Measurements from ENCODE around the gene WASF1. TPM values are rescaled to one million over a fixed set of nuclear protein-coding genes. Genes with fewer than 3 reads are reported as not detected.

Gene WASF1
- total RNA-seq, 1 experiment from 2014 or later, result 3.0 TPM

DNA sequence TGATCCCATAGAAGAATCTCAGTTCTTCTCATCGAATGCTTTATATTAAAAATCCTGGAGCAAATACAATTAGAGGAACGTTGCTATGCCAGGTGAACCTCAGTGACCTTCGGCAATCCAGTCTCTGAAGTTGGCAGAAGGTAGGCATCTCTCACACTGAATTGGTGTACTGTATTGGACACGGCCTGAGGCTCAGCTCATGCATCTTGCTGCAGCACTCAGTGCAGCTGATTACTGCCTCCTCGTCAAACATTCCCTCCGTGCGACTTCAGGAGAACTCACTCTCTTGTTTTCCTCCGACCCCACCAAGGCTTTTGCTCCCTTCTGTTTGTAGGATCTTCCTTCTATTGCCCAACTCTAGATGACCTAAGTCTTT, 110.9 kb downstream of the WASF1 start:
- TF ChIP-seq, protein P1, sequence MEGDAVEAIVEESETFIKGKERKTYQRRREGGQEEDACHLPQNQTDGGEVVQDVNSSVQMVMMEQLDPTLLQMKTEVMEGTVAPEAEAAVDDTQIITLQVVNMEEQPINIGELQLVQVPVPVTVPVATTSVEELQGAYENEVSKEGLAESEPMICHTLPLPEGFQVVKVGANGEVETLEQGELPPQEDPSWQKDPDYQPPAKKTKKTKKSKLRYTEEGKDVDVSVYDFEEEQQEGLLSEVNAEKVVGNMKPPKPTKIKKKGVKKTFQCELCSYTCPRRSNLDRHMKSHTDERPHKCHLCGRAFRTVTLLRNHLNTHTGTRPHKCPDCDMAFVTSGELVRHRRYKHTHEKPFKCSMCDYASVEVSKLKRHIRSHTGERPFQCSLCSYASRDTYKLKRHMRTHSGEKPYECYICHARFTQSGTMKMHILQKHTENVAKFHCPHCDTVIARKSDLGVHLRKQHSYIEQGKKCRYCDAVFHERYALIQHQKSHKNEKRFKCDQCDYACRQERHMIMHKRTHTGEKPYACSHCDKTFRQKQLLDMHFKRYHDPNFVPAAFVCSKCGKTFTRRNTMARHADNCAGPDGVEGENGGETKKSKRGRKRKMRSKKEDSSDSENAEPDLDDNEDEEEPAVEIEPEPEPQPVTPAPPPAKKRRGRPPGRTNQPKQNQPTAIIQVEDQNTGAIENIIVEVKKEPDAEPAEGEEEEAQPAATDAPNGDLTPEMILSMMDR (conservative IDR thresholded peaks at IDR 0.05; ENCODE audit: low read depth, low read length), result no peak
- TF ChIP-seq EZH2 (IDR thresholded peaks at IDR 0.05; ENCODE audit: low read length, unreplicated experiment) (no peak), EZH2phosphoT487 (IDR thresholded peaks at IDR 0.05; ENCODE audit: borderline replicate concordance, low read length) (no peak)
- Histone ChIP-seq H3K27me3 (ENCODE audit: low read length) (peaks cover 22% of the 10 kb centered on the region), H3K9me2 (replicated peaks; ENCODE audit: low read length) (no peaks in the 10 kb centered on the region), H3F3A (ENCODE audit: low read length, unreplicated experiment) (no peaks in the 10 kb centered on the region), H3K27ac (ENCODE audit: low read length) (no peak overlapping the region), H3K4me1 (ENCODE audit: insufficient read depth, low read length) (no peaks in the 10 kb centered on the region), H3K4me2 (ENCODE audit: low read length) (no peak overlapping the region), H4K20me1 (ENCODE audit: low read length) (no peaks in the 10 kb centered on the region), H3K4me3 (ENCODE audit: low read length) (no peak overlapping the region), H3K9ac (ENCODE audit: low read length) (no peak overlapping the region), H3K79me2 (ENCODE audit: low read length) (no peaks in the 10 kb centered on the region), H2AFZ (ENCODE audit: low read length) (no peak overlapping the region), H3K36me3 (ENCODE audit: low read depth, low read length) (no peaks in the 10 kb centered on the region), H3K9me3 (ENCODE audit: low read length) (no peaks in the 10 kb centered on the region)
- ChIA-PET CTCF (no interaction called here), POLR2A (ENCODE audit: unreplicated experiment) (no interaction called here)
- intact Hi-C loops (cut with micrococcal nuclease), result no loop called here
- BruUV-seq (replicated peaks), result no TSS peak
- ATAC-seq, result no peak
- DNase-seq, result no peak

DNA sequence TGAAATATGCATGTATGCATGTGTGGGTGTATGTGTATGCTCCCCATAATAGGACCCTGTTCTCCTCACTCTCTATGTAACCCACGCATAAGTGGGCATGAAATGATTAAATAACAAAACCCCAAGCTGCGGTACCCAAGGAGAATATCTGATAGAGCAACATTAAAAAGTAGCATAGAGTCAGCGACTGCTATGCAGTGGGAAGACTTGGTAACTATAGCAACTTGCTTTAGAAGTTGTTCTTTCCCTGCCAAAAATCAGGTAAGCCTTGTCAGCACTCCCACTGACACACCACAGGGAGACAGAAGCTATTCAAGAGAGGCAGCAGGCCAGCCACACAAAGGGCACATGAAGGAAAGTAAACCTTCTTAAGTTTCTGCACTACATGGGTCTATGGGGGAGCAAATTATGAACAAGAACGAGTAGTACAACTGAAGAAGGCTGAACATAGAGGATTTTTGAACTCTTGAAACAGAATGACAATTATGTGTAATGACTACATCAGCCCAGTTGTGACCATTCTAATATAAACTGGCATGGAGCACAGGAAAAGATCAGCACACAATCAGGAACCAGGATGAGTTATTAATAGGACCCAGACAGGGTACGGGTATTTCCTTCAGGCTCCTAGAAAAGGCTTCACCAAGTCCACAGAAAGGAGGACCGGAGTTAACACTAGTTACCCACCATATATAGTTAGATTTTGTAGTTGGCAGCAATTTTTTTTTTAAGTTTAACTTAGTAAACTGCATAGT, 111.5 kb downstream of the WASF1 start:
- CTCF ChIA-PET, result no interaction called here
- Histone ChIP-seq H3F3A (ENCODE audit: low read length, unreplicated experiment) (no peaks in the 10 kb centered on the region), H3K4me2 (ENCODE audit: low read length) (no peak overlapping the region), H3K9ac (ENCODE audit: low read length) (no peak overlapping the region), H2AFZ (ENCODE audit: low read length) (no peak overlapping the region), H3K4me1 (ENCODE audit: insufficient read depth, low read length) (no peaks in the 10 kb centered on the region), H3K79me2 (ENCODE audit: low read length) (no peaks in the 10 kb centered on the region), H3K9me2 (replicated peaks; ENCODE audit: low read length) (no peaks in the 10 kb centered on the region), H3K4me3 (ENCODE audit: low read length) (no peak overlapping the region), H3K27me3 (ENCODE audit: low read length) (peaks cover 22% of the 10 kb centered on the region), H3K9me3 (ENCODE audit: low read length) (no peaks in the 10 kb centered on the region), H3K27ac (ENCODE audit: low read length) (no peak overlapping the region), H3K36me3 (ENCODE audit: low read depth, low read length) (no peaks in the 10 kb centered on the region), H4K20me1 (ENCODE audit: low read length) (no peaks in the 10 kb centered on the region)
- intact Hi-C loops (cut with micrococcal nuclease), result no loop called here
- no peak for TF ChIP-seq EZH2phosphoT487 (IDR thresholded peaks at IDR 0.05; ENCODE audit: borderline replicate concordance, low read length)
- TF ChIP-seq, protein P1 (conservative IDR thresholded peaks at IDR 0.05; ENCODE audit: low read depth, low read length), result no peak
- no peak for TF ChIP-seq EZH2 (IDR thresholded peaks at IDR 0.05; ENCODE audit: low read length, unreplicated experiment)
- no peak for ATAC-seq
- DNase-seq, result no peak
- POLR2A ChIA-PET (ENCODE audit: unreplicated experiment), result no interaction called here
- BruUV-seq (replicated peaks), result no TSS peak

- no peak overlapping the region for H3K4me3 ChIP-seq (ENCODE audit: low read length)
- ChIA-PET CTCF (no interaction called here), POLR2A (ENCODE audit: unreplicated experiment) (no interaction called here)
- no peaks in the 10 kb centered on the region for H3K79me2 ChIP-seq (ENCODE audit: low read length)
- no peaks in the 10 kb centered on the region for H3K9me3 ChIP-seq (ENCODE audit: low read length)
- H2AFZ ChIP-seq (ENCODE audit: low read length), result no peak overlapping the region
- intact Hi-C loops (cut with micrococcal nuclease), result no loop called here
- DNase-seq, result no peak
- H3K27me3 ChIP-seq (ENCODE audit: low read length), result peaks cover 42% of the 10 kb centered on the region
- no peaks in the 10 kb centered on the region for H4K20me1 ChIP-seq (ENCODE audit: low read length)
- BruUV-seq (replicated peaks), result no TSS peak
- H3K9me2 ChIP-seq (replicated peaks; ENCODE audit: low read length), result no peaks in the 10 kb centered on the region
- H3K4me2 ChIP-seq (ENCODE audit: low read length), result no peak overlapping the region
- H3K36me3 ChIP-seq (ENCODE audit: low read depth, low read length), result no peaks in the 10 kb centered on the region
- TF ChIP-seq, protein P1 (conservative IDR thresholded peaks at IDR 0.05; ENCODE audit: low read depth, low read length), result no peak
- TF ChIP-seq EZH2phosphoT487 (IDR thresholded peaks at IDR 0.05; ENCODE audit: borderline replicate concordance, low read length) (no peak), EZH2 (IDR thresholded peaks at IDR 0.05; ENCODE audit: low read length, unreplicated experiment) (no peak)
- no peak overlapping the region for H3K9ac ChIP-seq (ENCODE audit: low read length)
- no peaks in the 10 kb centered on the region for H3K4me1 ChIP-seq (ENCODE audit: insufficient read depth, low read length)
- ATAC-seq, result no peak
- H3F3A ChIP-seq (ENCODE audit: low read length, unreplicated experiment), result no peaks in the 10 kb centered on the region
- H3K27ac ChIP-seq (ENCODE audit: low read length), result no peak overlapping the region
These were observed 114.5 kb downstream of the WASF1 start for GRCh38 chr6:110064744-110065524.

Data from PC-3 (cell line).